K562 (cell line): ENCODE measurements around the gene RNASE4. TPM values are rescaled to one million over a fixed set of nuclear protein-coding genes. Genes with fewer than 3 reads are reported as not detected.

Experiments used
- ADNP ChIP-seq: fragments of 200-800 bp; sonication (Bioruptor generic); IDR thresholded peaks from 2 replicates; pipeline ENCODE4 v1.6.1; 2016; ENCODE audit warnings: missing genetic modification characterization, missing compliant biosample characterization
- BRD4 ChIP-seq: fragments of 200-600 bp; sonication (generic); IDR thresholded peaks from 2 replicates; pipeline ENCODE4 v1.6.1; 2017; ENCODE audit warnings: inconsistent platforms
- CC2D1A ChIP-seq: fragments of 450-650 bp; IDR thresholded peaks from 2 replicates; pipeline ENCODE4 v1.6.1; 2017; ENCODE audit warnings: mild to moderate bottlenecking
- CEBPB ChIP-seq: fragments of 450-650 bp; IDR thresholded peaks from 2 replicates; pipeline ENCODE4 v1.6.1; 2016; ENCODE audit warnings: missing genetic modification characterization, missing compliant biosample characterization
- FOXA1 ChIP-seq: fragments of 450-650 bp; IDR thresholded peaks from 2 replicates; pipeline ENCODE4 v1.6.1; 2016; ENCODE audit warnings: mild to moderate bottlenecking, borderline replicate concordance
- KDM1A ChIP-seq, 2 experiments: fragments of 450-650 bp; IDR thresholded peaks; 2 replicates each; pipeline ENCODE4 v1.6.1; 2016; ENCODE audit warnings: mild to moderate bottlenecking in 2 of 2
- MYC ChIP-seq, 2 experiments: fragments of 250-450 bp in 1 of 2; sonication (Bioruptor Pico) in 1 of 2; IDR thresholded peaks; 2 replicates each; pipeline versions ENCODE4 v1.5.1 to v1.6.1; 2012 to 2021; ENCODE audit warnings: low read depth in 2 of 2, borderline replicate concordance in 1 of 2, improper control_type of control experiment in 1 of 2, low read length in 1 of 2, mild to moderate bottlenecking in 1 of 2, moderate library complexity in 1 of 2
- NFIC ChIP-seq: fragments of 450-650 bp; IDR thresholded peaks from 2 replicates; pipeline ENCODE4 v1.6.1; 2017; ENCODE audit warnings: mild to moderate bottlenecking, inconsistent platforms
- TBP ChIP-seq: optimal IDR thresholded peaks from 2 replicates; pipeline ENCODE3; 2011; ENCODE audit warnings: low read depth, low read length, improper control_type of control experiment
- TGIF2 ChIP-seq: sonication (generic); formaldehyde crosslinking; IDR thresholded peaks from 2 replicates; pipeline ENCODE4 v1.8.1; 2022; ENCODE audit warnings: mild to moderate bottlenecking, missing genetic modification reagents, moderate library complexity
- ZBTB7A ChIP-seq: IDR thresholded peaks from 2 replicates; pipeline ENCODE4 v1.6.1; 2011; ENCODE audit warnings: low read depth, mild to moderate bottlenecking, low read length, moderate library complexity, borderline replicate concordance; ENCODE audit not compliant: control insufficient read depth
- ZNF140 ChIP-seq: fragments of 250-450 bp; sonication (Bioruptor Pico); IDR thresholded peaks from 2 replicates; pipeline ENCODE4 v1.8.0; 2021; ENCODE audit warnings: moderate library complexity, mild to moderate bottlenecking, inconsistent platforms
- polyA plus RNA-seq, 8 experiments: library from polyadenylated mRNA; depleted of rRNA in 4 of 8; stranded (reverse) in 5 of 8; unstranded in 3 of 8; fragments of >200 nt; fragmentation: Nextera tagmentation in 2 of 8; fragmentation: Illumina TruSeq in 1 of 8; extraction: Ambion mirVana in 2 of 8; extraction: Trizol in 1 of 8; gene quantifications; 2 replicates each; pipeline versions ENCODE4 v1.2.1 to v1.2.3, GENCODE V29; 2011 to 2014; ENCODE audit warnings: inconsistent platforms in 1 of 8, missing spikeins in 1 of 8
- total RNA-seq, 7 experiments: library from RNA; depleted of rRNA in 6 of 7; stranded (reverse); fragments of >200 nt in 6 of 7; fragmentation: Illumina TruSeq in 2 of 7; extraction: Trizol in 2 of 7; gene quantifications; 2 replicates each; pipeline versions ENCODE4 v1.2.1 to v1.2.3, GENCODE V29; 2011 to 2021; ENCODE audit warnings: low replicate concordance in 1 of 7
- TF ChIP-seq, protein P1 (sequence below), 2 experiments: fragments of 450-650 bp; IDR thresholded peaks; 2 replicates each; pipeline ENCODE4 v1.6.1; 2018; ENCODE audit warnings: mild to moderate bottlenecking in 2 of 2, low read depth in 1 of 2; ENCODE audit not compliant: partially characterized antibody in 2 of 2
- TF ChIP-seq, protein P2 (sequence below): IDR thresholded peaks from 3 replicates; pipeline ENCODE4 v1.6.1; 2011; ENCODE audit warnings: borderline replicate concordance, mild to moderate bottlenecking; ENCODE audit not compliant: insufficient read length, insufficient read depth
- TF ChIP-seq, protein P3 (sequence below): sonication (generic); formaldehyde crosslinking; IDR thresholded peaks from 2 replicates; pipeline ENCODE4 v1.5.0; 2020; ENCODE audit warnings: missing genetic modification reagents
- TF ChIP-seq, protein P4 (sequence below): fragments of 450-650 bp; formaldehyde crosslinking; IDR thresholded peaks from 2 replicates; pipeline ENCODE4 v1.4.0; 2020; ENCODE audit warnings: mild to moderate bottlenecking, moderate library complexity

Gene RNASE4
- total and polyA plus RNA-seq, 9 of the 15 experiments (the other 6 are each of a cell fraction or from before 2014, with no cell fraction given), result 0.09 to 0.22 (median 0.13) TPM; not detected in 2

DNA sequence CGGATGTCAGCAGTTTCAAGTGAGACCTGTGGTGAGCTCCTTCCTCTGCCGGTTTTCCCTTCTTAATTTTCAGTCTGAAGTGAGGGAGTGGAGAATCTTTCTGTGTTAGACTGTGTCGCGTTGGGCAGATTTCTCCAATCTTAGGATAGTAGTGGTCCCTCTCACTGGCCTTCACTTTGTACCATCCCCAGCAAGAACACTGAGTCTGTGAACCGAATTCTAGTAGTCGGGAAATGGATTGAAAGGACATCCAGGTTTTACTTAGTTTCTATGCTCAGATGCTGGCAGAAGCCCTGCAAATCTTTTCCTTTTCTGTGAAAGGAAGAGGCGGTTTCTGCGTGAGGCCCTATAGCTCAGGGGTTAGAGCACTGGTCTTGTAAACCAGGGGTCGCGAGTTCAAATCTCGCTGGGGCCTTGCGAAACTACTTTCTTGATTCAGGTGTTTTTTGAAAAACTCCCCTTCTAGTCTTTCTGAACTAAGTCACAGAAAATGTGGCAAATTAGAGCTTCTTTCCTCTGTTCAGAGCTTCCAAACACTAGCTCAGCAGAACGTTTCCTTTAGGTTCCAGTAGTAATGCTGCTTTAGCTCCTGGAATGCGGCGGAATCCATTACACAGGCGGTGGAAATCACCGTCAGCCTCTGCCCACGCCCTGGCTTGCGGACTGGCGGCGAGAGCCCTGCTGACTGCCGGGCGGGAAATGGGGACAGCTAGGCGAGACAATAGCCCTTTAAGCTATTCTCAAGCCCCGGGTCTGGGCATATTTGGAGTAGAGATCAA lies 2.8 kb upstream of the RNASE4 start (continued):
- TF ChIP-seq CEBPB (tag), result peak; percentile 84
- TF ChIP-seq, protein P1, sequence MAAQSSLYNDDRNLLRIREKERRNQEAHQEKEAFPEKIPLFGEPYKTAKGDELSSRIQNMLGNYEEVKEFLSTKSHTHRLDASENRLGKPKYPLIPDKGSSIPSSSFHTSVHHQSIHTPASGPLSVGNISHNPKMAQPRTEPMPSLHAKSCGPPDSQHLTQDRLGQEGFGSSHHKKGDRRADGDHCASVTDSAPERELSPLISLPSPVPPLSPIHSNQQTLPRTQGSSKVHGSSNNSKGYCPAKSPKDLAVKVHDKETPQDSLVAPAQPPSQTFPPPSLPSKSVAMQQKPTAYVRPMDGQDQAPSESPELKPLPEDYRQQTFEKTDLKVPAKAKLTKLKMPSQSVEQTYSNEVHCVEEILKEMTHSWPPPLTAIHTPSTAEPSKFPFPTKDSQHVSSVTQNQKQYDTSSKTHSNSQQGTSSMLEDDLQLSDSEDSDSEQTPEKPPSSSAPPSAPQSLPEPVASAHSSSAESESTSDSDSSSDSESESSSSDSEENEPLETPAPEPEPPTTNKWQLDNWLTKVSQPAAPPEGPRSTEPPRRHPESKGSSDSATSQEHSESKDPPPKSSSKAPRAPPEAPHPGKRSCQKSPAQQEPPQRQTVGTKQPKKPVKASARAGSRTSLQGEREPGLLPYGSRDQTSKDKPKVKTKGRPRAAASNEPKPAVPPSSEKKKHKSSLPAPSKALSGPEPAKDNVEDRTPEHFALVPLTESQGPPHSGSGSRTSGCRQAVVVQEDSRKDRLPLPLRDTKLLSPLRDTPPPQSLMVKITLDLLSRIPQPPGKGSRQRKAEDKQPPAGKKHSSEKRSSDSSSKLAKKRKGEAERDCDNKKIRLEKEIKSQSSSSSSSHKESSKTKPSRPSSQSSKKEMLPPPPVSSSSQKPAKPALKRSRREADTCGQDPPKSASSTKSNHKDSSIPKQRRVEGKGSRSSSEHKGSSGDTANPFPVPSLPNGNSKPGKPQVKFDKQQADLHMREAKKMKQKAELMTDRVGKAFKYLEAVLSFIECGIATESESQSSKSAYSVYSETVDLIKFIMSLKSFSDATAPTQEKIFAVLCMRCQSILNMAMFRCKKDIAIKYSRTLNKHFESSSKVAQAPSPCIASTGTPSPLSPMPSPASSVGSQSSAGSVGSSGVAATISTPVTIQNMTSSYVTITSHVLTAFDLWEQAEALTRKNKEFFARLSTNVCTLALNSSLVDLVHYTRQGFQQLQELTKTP (IDR thresholded peaks at IDR 0.05; ENCODE audit: low read depth in 1 of 2, partially characterized antibody in 2 of 2), result peak in 1 of 2 experiments; percentile 30
- peak; percentile 70; the same call in 1 of the 2 replicates for TF ChIP-seq BRD4
- TF ChIP-seq NFIC, result peak; percentile 51
- peak; percentile 99 for TF ChIP-seq TBP
- no peak for TF ChIP-seq TGIF2 (CRISPR knock-in tag)
- TF ChIP-seq ZBTB7A, result 0 out of 2 replicates have a peak, but pooled peaks have one; percentile 32
- TF ChIP-seq ADNP (tag), result peak; percentile 94
- TF ChIP-seq, protein P2, sequence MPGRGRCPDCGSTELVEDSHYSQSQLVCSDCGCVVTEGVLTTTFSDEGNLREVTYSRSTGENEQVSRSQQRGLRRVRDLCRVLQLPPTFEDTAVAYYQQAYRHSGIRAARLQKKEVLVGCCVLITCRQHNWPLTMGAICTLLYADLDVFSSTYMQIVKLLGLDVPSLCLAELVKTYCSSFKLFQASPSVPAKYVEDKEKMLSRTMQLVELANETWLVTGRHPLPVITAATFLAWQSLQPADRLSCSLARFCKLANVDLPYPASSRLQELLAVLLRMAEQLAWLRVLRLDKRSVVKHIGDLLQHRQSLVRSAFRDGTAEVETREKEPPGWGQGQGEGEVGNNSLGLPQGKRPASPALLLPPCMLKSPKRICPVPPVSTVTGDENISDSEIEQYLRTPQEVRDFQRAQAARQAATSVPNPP, result no peak
- no peak for TF ChIP-seq CC2D1A
- TF ChIP-seq, protein P3, sequence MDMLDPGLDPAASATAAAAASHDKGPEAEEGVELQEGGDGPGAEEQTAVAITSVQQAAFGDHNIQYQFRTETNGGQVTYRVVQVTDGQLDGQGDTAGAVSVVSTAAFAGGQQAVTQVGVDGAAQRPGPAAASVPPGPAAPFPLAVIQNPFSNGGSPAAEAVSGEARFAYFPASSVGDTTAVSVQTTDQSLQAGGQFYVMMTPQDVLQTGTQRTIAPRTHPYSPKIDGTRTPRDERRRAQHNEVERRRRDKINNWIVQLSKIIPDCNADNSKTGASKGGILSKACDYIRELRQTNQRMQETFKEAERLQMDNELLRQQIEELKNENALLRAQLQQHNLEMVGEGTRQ (CRISPR knock-in tag), result no peak
- TF ChIP-seq MYC (IDR thresholded peaks at IDR 0.05; ENCODE audit: low read depth, low read length), result peak; percentile 10; the same call in 1 of the 2 replicates
- TF ChIP-seq MYC (CRISPR knock-in tag; IDR thresholded peaks at IDR 0.05; ENCODE audit: borderline replicate concordance, low read depth), result no peak
- no peak for TF ChIP-seq FOXA1
- TF ChIP-seq, protein P4, sequence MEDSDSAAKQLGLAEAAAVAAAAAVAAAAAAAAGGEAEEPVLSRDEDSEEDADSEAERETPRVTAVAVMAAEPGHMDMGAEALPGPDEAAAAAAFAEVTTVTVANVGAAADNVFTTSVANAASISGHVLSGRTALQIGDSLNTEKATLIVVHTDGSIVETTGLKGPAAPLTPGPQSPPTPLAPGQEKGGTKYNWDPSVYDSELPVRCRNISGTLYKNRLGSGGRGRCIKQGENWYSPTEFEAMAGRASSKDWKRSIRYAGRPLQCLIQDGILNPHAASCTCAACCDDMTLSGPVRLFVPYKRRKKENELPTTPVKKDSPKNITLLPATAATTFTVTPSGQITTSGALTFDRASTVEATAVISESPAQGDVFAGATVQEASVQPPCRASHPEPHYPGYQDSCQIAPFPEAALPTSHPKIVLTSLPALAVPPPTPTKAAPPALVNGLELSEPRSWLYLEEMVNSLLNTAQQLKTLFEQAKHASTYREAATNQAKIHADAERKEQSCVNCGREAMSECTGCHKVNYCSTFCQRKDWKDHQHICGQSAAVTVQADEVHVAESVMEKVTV (CRISPR knock-in tag), result no peak
- TF ChIP-seq KDM1A (IDR thresholded peaks at IDR 0.05), result peak; percentile 69 to 70
- TF ChIP-seq ZNF140 (CRISPR knock-in tag), result no peak
